Inflammatory macrophage (primary cell): ENCODE results near the gene PTPRE.

ENCODE experiments used
- DNase-seq, 2 donors: peaks; one replicate each; pipeline ENCODE4 v3.0.0-alpha.2; 2020 to 2022

PTPRE gene

DNA sequence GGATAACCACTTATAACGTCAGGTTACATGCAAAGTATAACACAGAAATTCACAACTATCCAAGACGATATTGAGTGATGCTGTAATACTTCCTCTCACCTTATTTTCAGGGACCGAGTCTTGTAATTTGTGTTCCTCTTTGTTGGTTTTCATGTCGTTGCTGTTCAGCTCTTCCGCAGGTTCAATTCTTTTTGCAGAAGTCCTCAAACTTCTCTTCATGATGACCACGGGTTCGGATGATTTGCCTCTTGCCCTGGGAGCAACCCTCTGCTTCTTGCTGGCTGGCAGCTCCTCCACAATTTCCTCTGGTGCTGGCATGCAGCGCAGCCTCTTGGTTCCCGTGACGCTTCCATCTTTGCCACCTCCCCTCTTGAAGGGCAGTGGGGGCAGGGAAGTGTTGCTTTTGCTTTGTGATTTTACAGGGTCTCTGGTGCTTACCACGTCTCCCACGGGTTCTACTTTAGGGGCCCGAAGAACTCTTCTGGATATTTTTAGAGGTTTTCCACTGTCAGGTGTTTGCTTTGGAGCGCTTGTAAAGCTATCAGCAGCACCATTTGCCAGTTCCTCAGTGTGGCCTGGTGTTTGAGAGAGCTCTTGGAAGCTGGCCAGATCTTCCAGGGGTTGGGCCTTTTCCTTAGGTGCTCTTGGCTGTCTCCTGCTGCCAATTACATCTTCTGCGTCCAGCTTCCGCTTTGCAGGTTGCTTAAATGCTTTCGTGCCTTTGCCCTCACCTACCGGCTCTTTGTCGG is 195.8 kb downstream of the PTPRE start:
- DNase-seq, result peak in 1 of 2 donors; percentile 52

- DNase-seq, result no peak
These were observed 196.4 kb downstream of the PTPRE start for GRCh38 chr10:128103229-128103714.

DNA sequence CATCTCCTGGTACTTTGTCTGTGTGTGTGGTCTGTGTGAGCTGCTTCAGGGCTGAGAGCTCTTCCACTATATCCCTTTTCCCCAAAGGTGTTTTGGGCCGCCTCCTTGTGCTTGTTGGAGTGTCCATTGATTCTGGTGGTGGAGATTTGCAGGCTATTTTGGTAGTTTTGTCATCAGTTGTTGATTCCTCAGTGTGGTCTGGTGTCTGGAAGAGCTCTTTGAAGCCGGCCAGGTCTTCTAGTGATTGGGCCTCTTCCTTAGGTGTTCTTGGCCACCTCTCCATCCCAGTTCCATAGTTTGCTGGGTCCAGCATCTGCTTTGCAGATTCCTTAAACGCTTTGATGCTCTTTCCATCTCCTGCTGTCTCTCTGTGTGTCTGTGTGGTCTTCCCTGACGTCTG is 198.5 kb downstream of the PTPRE start:
- DNase-seq, result no peak

GRCh38 chr10:128109707-128110106 is 202.8 kb downstream of the PTPRE start:
- DNase-seq, result no peak

DNA sequence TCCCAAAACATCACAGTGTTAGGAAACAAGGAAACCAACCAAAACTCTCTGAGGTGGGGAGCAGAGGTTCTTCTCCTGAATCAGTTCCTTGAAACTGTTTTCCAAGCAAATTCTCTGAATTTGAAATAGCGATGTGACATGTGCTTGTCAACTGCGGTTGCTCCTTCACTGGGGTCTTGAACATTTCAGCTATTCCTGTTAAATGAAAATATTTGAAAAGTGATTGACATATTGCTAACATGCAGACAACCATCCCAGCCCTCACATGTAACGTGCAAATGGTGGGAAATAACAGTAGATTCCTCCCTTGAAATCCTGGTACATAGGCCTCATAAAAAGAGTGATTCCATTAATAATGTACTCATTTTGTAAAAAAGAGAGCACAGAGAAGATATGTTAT is 203.4 kb downstream of the PTPRE start:
- no peak for DNase-seq

- peak; percentile 17 to 44 for DNase-seq
These were observed 204.8 kb downstream of the PTPRE start for GRCh38 chr10:128111696-128112095.

GRCh38 chr10:128113026-128113425 is 206.1 kb downstream of the PTPRE start:
- DNase-seq, result no peak

GRCh38 chr10:128114901-128115300 is 208.0 kb downstream of the PTPRE start:
- DNase-seq, result peak; percentile 49 to 72

DNA sequence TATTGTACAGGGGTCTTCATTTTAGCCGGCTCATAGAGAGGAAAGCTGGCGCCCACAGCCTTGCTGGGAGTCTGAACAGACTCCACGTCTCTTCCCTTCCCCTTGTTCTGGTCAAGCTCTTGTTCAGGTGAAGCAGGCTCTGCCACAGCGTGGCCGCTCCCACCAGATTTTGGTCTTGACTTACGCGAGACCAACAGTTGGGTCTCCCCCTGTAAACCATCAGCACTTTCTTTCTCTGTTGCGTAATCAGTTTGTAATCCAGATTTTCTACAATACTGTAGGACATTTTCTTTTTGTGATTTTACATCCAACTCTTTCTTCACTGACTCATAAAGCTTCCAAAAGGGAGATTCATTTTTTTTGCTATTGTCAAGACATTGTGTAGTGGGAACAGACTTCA is 208.5 kb downstream of the PTPRE start:
- no peak for DNase-seq

DNA sequence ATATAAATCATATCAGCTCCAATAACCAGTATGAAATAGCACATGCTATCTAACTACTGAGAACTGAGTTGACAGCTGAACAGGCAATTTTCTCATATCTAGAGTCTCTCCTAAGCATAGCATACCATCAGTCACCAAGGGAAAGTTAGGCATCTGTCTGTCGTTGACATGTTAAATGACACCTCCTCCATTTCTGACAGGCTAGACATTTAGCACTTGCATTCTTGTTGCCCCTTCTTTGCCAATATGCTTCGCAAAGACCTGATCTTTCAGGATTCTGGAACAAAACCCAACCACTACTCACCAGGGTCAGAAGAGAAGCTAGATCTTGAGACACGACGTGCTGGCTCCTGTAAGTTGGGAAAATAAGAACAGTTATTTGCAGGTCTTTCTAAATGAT is 209.3 kb downstream of the PTPRE start:
- no peak for DNase-seq

- no peak for DNase-seq
These were observed 210.1 kb downstream of the PTPRE start for GRCh38 chr10:128116851-128117615.

DNA sequence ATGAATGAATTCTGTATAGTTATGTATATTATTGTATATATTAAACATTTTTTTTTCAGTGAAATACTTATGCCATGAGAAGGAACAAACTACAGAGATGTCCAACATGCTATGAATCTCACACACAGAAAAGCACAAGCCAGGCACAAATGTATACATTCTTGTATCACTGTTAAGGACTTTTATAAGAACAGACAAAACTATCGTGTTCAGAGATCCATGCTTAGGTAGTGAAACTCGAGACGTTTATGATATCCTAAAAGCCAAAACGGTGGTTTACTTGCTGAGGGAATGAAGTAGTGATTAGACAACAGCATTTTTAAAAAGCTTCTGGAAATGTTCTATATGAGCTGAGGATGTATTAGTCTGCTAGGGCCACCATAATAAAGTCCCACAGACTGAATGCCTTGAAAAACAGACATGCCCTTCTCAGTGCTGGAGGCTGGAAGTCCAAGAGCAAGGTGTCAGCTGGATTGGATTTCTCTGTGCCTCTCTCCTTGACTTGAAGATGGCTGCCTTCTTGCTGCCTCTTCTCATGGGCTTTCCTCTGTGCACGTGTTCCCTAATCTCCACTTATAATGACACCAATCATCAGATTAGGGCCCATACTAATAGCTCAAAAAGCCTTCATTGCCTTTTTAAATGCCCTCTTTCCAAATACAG is 215.0 kb downstream of the PTPRE start:
- no peak for DNase-seq

GRCh38 chr10:128122931-128123330 is 216.0 kb downstream of the PTPRE start:
- peak; percentile 75 to 81 for DNase-seq

DNA sequence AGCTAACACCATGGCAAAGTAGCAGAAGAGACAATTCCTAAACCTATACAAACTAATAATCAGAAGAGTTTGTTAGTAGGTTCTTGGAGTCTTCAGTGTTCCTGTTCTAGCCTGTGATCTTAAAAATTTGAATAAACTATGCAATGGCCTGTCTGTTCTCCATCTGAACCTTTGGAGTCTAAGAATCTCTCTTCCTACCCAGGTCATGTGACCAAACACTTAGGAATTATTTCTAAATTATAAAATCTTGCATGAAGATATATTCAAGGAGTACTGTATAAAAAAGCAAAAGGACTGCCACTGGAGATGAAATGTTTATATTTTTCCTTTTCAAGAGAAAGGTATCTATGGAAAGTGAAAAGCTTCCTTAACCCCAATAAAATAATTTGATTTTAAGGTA is 216.9 kb downstream of the PTPRE start:
- no peak for DNase-seq

- DNase-seq, result no peak
These were observed 218.0 kb downstream of the PTPRE start for GRCh38 chr10:128124813-128125403.

- no peak for DNase-seq
These were observed 218.6 kb downstream of the PTPRE start for GRCh38 chr10:128125416-128125943.

DNA sequence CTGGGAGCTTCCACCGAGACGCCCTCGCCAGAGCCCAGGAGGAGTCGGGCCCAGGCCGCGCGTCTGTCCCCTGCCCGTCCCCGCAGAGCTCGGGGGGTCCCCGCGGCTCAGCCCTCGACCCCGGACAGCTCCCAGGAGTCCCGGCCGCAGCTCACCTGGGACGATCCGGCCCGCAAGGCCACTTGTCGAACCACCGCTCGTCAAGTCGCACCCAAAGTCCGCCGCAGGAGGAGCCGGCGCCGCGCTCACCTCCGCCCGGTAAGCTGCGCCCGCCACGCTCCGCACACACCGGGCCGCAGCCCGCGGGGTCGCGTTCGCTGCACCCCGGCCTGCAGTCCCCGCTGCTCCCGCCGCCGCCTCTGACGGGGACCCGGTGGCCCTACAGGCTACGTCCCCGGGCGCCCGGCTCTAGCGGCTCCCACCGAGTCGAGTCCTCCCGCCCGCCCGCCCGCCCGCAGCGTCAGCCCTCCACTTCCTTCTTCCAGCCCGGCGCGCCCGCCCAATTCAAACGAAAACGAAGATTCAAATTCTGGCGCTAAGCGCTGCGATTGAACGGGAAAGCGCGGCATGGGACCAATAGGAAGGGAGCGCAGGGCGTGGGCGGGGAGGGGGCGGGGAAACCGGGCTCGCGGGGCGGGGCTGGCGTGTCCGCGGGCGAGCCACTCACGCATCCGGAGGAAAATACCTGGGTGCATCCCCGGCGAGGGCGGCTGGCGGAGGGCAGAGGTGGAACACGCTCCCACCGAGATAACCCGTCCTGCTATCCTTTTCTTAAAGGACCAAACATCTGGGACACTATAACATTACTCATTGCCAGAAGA is 219.3 kb downstream of the PTPRE start, which contains the start of gene MKI67:
Gene MKI67, minus strand, starts transcription at position 480 of the 821 bp plus-strand sequence. CDS start 756 bp downstream, outside the sequence.
- peak; percentile 96 to 98 for DNase-seq

DNA sequence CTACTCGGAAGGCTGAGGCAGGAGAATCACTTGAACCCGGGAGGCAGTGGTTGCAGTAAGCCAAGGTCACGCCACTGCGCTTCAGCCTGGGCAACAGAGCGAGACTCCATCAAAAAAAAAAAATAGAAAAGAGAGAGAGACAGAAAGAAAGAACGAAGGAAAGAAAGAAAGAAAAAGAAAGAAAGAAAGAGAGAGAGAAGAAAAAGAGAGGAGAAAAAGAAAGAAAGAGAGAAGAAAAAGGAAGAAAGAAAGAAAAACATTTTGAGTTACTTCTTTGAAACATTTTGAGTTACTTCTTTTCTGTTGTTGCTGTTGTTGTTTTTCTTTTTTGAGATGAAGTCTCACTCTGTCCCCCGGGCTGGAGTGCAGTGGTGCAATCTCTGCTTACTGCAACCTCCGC is 221.7 kb downstream of the PTPRE start:
- no peak for DNase-seq

DNA sequence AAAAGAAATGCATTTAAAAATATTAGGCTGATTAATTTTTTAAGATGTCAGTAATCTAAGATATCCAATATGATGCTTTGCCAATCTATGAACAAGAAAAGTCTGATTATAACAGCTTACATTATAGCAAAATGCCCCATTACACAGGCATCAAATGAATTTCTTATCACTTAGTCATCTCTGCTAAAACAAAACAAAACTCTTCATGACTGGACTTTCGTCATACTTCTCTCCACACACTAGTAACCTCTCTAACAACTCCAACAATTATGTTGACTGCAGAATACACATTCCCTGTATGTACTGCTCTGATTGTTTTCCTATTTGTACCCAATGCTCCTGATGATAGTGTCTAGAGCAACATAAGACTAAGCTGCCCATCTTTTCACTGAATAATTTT is 223.1 kb downstream of the PTPRE start:
- DNase-seq, result no peak
